A549 (cell line): ENCODE measurements around the gene MBTPS2. TPM values are rescaled to one million over a fixed set of nuclear protein-coding genes. Genes with fewer than 3 reads are reported as not detected.

ENCODE experiments used
- ATAC-seq, 2 experiments: fragments of 200-7000 bp in 1 of 2; fragments of >200 bp in 1 of 2; cut with Nextera tagmentation in 1 of 2; cut with Tn5 transposase in 1 of 2; 3 replicates each; pipeline versions ENCODE4 v1.8.0 to v1.9.1; 2018 to 2020; ENCODE audit warnings: mild to moderate bottlenecking in 1 of 2, moderate library complexity in 1 of 2
- CTCF ChIA-PET: fragments of 300-600 bp; sonication (Branson Sonifier 250); formaldehyde crosslinking; extraction: SDS; loops from one replicate; lab custom pipeline; 2021; ENCODE audit warnings: antibody characterized with exemption, inconsistent platforms; lab: Yijun Ruan, JAX
- POLR2A ChIA-PET: fragments of 350-600 bp; formaldehyde crosslinking; extraction: SDS; loops from one replicate; lab custom pipeline; 2021; ENCODE audit warnings: antibody characterized with exemption, inconsistent platforms; lab: Yijun Ruan, JAX
- DNase-seq, 2 experiments: peaks; one replicate each; pipeline versions ENCODE4 v3.0.0 to v3.0.0-alpha.2; 2011 to 2016; ENCODE audit warnings: low read depth in 1 of 2, low spot score in 1 of 2
- FAIRE-seq: peaks from 2 replicates; lab custom pipeline; 2011; peaks lifted over from hg19 to GRCh38; lab: Jason Lieb, UNC
- H3K27ac ChIP-seq, 2 experiments: fragments of >200 bp; sonication (Bioruptor Twin); formaldehyde crosslinking; 3 replicates each; pipeline ENCODE4 v1.5.1; 2016 to 2017
- H3K4me1 ChIP-seq: fragments of >200 bp; sonication (Bioruptor Twin); formaldehyde crosslinking; 3 replicates; pipeline ENCODE4 v1.6.1; 2016
- H3K4me2 ChIP-seq: fragments of >200 bp; sonication (Bioruptor Twin); formaldehyde crosslinking; 3 replicates; pipeline ENCODE4 v1.6.1; 2016
- H3K4me3 ChIP-seq: fragments of >200 bp; sonication (Bioruptor Twin); formaldehyde crosslinking; 3 replicates; pipeline ENCODE4 v1.5.1; 2016
- H3K9me3 ChIP-seq: fragments of >200 bp; sonication (Bioruptor Twin); formaldehyde crosslinking; 3 replicates; pipeline ENCODE4 v1.6.1; 2016
- BHLHE40 ChIP-seq: IDR thresholded peaks from 2 replicates; pipeline ENCODE4 v1.6.1; 2012; ENCODE audit warnings: low read depth, low read length, inconsistent platforms
- CBX8 ChIP-seq: fragments of 200-600 bp; sonication (generic); IDR thresholded peaks from 2 replicates; pipeline ENCODE4 v1.6.1; 2016
- ESRRA ChIP-seq: fragments of 150-350 bp; IDR thresholded peaks from 2 replicates; pipeline ENCODE4 v1.6.1; 2014; ENCODE audit warnings: mild to moderate bottlenecking, low read length, borderline replicate concordance
- FOSB ChIP-seq: fragments of 250-450 bp; sonication (Bioruptor Pico); IDR thresholded peaks from 2 replicates; pipeline ENCODE4 v1.5.0; 2020; ENCODE audit warnings: mild to moderate bottlenecking, moderate library complexity
- FOSL2 ChIP-seq, 2 experiments: fragments of 450-650 bp in 1 of 2; fragments of >200 bp in 1 of 2; sonication (Bioruptor Twin) in 1 of 2; formaldehyde crosslinking; IDR thresholded peaks; 2 replicates each; pipeline versions ENCODE4 v1.5.0 to v1.6.1; 2016 to 2020; ENCODE audit warnings: mild to moderate bottlenecking in 1 of 2, moderate library complexity in 1 of 2
- FOXS1 ChIP-seq: fragments of 250-450 bp; sonication (Bioruptor Pico); IDR thresholded peaks from 2 replicates; pipeline ENCODE4 v1.5.0; 2020; ENCODE audit warnings: mild to moderate bottlenecking, moderate library complexity
- HDAC2 ChIP-seq: fragments of 200-600 bp; sonication (generic); IDR thresholded peaks from 2 replicates; pipeline ENCODE4 v1.6.1; 2016
- HOXB13 ChIP-seq: fragments of 250-450 bp; sonication (Bioruptor Pico); IDR thresholded peaks from 2 replicates; pipeline ENCODE4 v1.5.0; 2020; ENCODE audit warnings: low read depth, mild to moderate bottlenecking, moderate library complexity
- HOXB5 ChIP-seq: fragments of 250-450 bp; sonication (Bioruptor Pico); IDR thresholded peaks from 2 replicates; pipeline ENCODE4 v1.5.0; 2020; ENCODE audit warnings: mild to moderate bottlenecking, moderate library complexity
- JUN ChIP-seq, 2 experiments: fragments of >200 bp; sonication (Bioruptor Twin); formaldehyde crosslinking; IDR thresholded peaks; 2 replicates in 1 of 2; 3 replicates in 1 of 2; pipeline ENCODE4 v1.6.1; 2016 to 2017
- JUNB ChIP-seq: fragments of >200 bp; sonication (Bioruptor Twin); formaldehyde crosslinking; IDR thresholded peaks from 2 replicates; pipeline ENCODE4 v1.6.1; 2016
- KDM1A ChIP-seq: fragments of 200-600 bp; sonication (generic); IDR thresholded peaks from 2 replicates; pipeline ENCODE4 v1.6.1; 2016; ENCODE audit warnings: low read depth, mild to moderate bottlenecking
- NFE2L2 ChIP-seq: fragments of 150-350 bp; conservative IDR thresholded peaks from 2 replicates; pipeline ENCODE4 v1.6.1; 2014; ENCODE audit warnings: low read length
- POLR2A ChIP-seq: IDR thresholded peaks from 2 replicates; pipeline ENCODE4 v1.6.1; 2012; ENCODE audit warnings: mild to moderate bottlenecking, low read length
- RAD21 ChIP-seq, 2 experiments: fragments of >200 bp in 1 of 2; sonication (Bioruptor Twin) in 1 of 2; formaldehyde crosslinking in 1 of 2; IDR thresholded peaks in 1 of 2; conservative IDR thresholded peaks in 1 of 2; 2 replicates in 1 of 2; 3 replicates in 1 of 2; pipeline ENCODE4 v1.6.1; 2012 to 2018; ENCODE audit warnings: inconsistent platforms in 1 of 2
- RARB ChIP-seq: fragments of 250-450 bp; sonication (Bioruptor Pico); IDR thresholded peaks from 2 replicates; pipeline ENCODE4 v1.8.0; 2021; ENCODE audit warnings: mild to moderate bottlenecking, moderate library complexity
- RCOR1 ChIP-seq: fragments of 150-350 bp; IDR thresholded peaks from 2 replicates; pipeline ENCODE4 v1.6.1; 2014; ENCODE audit warnings: antibody characterized with exemption, low read length, low read depth
- RFX5 ChIP-seq: fragments of 450-650 bp; IDR thresholded peaks from 2 replicates; pipeline ENCODE4 v1.7.1; 2014; ENCODE audit warnings: antibody characterized with exemption, mild to moderate bottlenecking, moderate library complexity
- SREBF2 ChIP-seq: fragments of 450-650 bp; IDR thresholded peaks from 2 replicates; pipeline ENCODE4 v1.6.1; 2014; ENCODE audit warnings: mild to moderate bottlenecking, moderate library complexity
- TP53 ChIP-seq: fragments of 250-450 bp; sonication (Bioruptor Pico); IDR thresholded peaks from 2 replicates; pipeline ENCODE4 v1.5.0; 2021; ENCODE audit warnings: mild to moderate bottlenecking, moderate library complexity
- ZC3H11A ChIP-seq: fragments of 450-650 bp; IDR thresholded peaks from 2 replicates; pipeline ENCODE4 v1.6.1; 2014; ENCODE audit warnings: antibody characterized with exemption, mild to moderate bottlenecking
- ZSCAN20 ChIP-seq: fragments of 250-450 bp; sonication (Bioruptor Pico); IDR thresholded peaks from 2 replicates; pipeline ENCODE4 v1.8.0; 2022; ENCODE audit warnings: mild to moderate bottlenecking, moderate library complexity
- WGBS: methylation state at CpG from one replicate; pipeline ENCODE4 v1.1.6; 2017; ENCODE audit errors: missing lambda C conversion rate; 5-methylcytosine and 5-hydroxymethylcytosine counted together
- polyA plus RNA-seq, 4 experiments: library from polyadenylated mRNA; depleted of rRNA in 3 of 4; stranded (reverse); fragments of >200 nt; fragmentation: RNase III in 1 of 4; extraction: RNeasy Plus Mini Kit Qiagen cat#74134 plus additional on column Dnase treatment in 1 of 4; gene quantifications; 2 replicates in 3 of 4; 3 replicates in 1 of 4; pipeline ENCODE4 v1.2.3, GENCODE V29; 2011 to 2017
- TF ChIP-seq, protein P1 (sequence below): fragments of >200 bp; sonication (Bioruptor Twin); formaldehyde crosslinking; IDR thresholded peaks from 2 replicates; pipeline ENCODE4 v1.6.1; 2016
- TF ChIP-seq, protein P2 (sequence below): fragments of 250-450 bp; sonication (Bioruptor Pico); IDR thresholded peaks from 2 replicates; pipeline ENCODE4 v1.5.0; 2021; ENCODE audit warnings: mild to moderate bottlenecking, moderate library complexity, borderline replicate concordance
- TF ChIP-seq, protein P3 (sequence below): fragments of >200 bp; sonication (Bioruptor Twin); formaldehyde crosslinking; IDR thresholded peaks from 3 replicates; pipeline ENCODE4 v1.6.1; 2016
- TF ChIP-seq, protein P4 (sequence below): fragments of >200 bp; sonication (Bioruptor Twin); formaldehyde crosslinking; IDR thresholded peaks from 3 replicates; pipeline ENCODE4 v1.5.1; 2016
- TF ChIP-seq, protein P5 (sequence below): fragments of 250-450 bp; sonication (Bioruptor Pico); IDR thresholded peaks from 2 replicates; pipeline ENCODE4 v1.5.0; 2020; ENCODE audit warnings: low read depth, mild to moderate bottlenecking, moderate library complexity
- TF ChIP-seq, protein P6 (sequence below): fragments of 200-600 bp; sonication (generic); IDR thresholded peaks from 2 replicates; pipeline ENCODE4 v1.6.1; 2016; ENCODE audit warnings: antibody characterized with exemption, mild to moderate bottlenecking, moderate library complexity

Gene MBTPS2
- polyA plus RNA-seq, 2 of the 4 experiments (the other 2 are of a cell fraction) = 24.7 to 65.6 TPM

DNA sequence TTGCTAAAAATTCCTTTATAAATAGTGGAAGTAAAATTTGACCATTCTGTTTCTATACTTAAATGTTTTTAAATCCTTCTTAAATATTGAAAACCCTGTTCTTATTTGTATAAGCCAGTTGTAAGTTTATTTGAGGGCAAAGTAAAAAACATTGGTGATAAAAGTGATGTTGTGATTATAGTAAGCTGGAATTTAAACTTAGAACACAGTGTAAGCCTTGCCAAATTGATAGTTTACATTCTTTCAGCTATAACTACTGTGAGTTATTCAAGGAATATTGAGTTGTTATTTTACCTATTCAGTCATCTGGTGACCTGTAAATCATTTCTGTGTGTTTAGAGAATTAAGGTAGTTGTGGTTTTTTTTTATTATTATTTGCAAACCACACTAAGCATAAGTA is 26.0 kb downstream of the MBTPS2 start:
- Histone ChIP-seq H3K4me1 (no peaks in the 10 kb centered on the region), H3K9me3 (no peaks in the 10 kb centered on the region), H3K27ac (no peak overlapping the region), H3K4me3 (no peak overlapping the region), H3K4me2 (no peak overlapping the region)
- ChIA-PET CTCF (no interaction called here), POLR2A (no interaction called here)
- TF ChIP-seq, protein P1, sequence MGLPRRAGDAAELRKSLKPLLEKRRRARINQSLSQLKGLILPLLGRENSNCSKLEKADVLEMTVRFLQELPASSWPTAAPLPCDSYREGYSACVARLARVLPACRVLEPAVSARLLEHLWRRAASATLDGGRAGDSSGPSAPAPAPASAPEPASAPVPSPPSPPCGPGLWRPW = no peak
- no peak for TF ChIP-seq RCOR1
- TF ChIP-seq RFX5 = no peak
- TF ChIP-seq FOSB = no peak
- TF ChIP-seq, protein P2, sequence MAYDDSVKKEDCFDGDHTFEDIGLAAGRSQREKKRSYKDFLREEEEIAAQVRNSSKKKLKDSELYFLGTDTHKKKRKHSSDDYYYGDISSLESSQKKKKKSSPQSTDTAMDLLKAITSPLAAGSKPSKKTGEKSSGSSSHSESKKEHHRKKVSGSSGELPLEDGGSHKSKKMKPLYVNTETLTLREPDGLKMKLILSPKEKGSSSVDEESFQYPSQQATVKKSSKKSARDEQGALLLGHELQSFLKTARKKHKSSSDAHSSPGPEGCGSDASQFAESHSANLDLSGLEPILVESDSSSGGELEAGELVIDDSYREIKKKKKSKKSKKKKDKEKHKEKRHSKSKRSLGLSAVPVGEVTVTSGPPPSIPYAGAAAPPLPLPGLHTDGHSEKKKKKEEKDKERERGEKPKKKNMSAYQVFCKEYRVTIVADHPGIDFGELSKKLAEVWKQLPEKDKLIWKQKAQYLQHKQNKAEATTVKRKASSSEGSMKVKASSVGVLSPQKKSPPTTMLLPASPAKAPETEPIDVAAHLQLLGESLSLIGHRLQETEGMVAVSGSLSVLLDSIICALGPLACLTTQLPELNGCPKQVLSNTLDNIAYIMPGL (CRISPR knock-in tag) = no peak
- TF ChIP-seq NFE2L2 = no peak
- no peak for TF ChIP-seq FOSL2 (IDR thresholded peaks at IDR 0.05)
- TF ChIP-seq FOSL2 (CRISPR knock-in tag; IDR thresholded peaks at IDR 0.05) = no peak
- TF ChIP-seq, protein P3, sequence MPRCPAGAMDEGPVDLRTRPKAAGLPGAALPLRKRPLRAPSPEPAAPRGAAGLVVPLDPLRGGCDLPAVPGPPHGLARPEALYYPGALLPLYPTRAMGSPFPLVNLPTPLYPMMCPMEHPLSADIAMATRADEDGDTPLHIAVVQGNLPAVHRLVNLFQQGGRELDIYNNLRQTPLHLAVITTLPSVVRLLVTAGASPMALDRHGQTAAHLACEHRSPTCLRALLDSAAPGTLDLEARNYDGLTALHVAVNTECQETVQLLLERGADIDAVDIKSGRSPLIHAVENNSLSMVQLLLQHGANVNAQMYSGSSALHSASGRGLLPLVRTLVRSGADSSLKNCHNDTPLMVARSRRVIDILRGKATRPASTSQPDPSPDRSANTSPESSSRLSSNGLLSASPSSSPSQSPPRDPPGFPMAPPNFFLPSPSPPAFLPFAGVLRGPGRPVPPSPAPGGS = no peak
- no peak for TF ChIP-seq JUNB
- TF ChIP-seq, protein P4, sequence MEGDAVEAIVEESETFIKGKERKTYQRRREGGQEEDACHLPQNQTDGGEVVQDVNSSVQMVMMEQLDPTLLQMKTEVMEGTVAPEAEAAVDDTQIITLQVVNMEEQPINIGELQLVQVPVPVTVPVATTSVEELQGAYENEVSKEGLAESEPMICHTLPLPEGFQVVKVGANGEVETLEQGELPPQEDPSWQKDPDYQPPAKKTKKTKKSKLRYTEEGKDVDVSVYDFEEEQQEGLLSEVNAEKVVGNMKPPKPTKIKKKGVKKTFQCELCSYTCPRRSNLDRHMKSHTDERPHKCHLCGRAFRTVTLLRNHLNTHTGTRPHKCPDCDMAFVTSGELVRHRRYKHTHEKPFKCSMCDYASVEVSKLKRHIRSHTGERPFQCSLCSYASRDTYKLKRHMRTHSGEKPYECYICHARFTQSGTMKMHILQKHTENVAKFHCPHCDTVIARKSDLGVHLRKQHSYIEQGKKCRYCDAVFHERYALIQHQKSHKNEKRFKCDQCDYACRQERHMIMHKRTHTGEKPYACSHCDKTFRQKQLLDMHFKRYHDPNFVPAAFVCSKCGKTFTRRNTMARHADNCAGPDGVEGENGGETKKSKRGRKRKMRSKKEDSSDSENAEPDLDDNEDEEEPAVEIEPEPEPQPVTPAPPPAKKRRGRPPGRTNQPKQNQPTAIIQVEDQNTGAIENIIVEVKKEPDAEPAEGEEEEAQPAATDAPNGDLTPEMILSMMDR = no peak
- TF ChIP-seq BHLHE40 = no peak
- TF ChIP-seq CBX8 = no peak
- no peak for TF ChIP-seq RAD21 (conservative IDR thresholded peaks at IDR 0.05 in 1 of 2, IDR thresholded peaks at IDR 0.05 in 1 of 2)
- TF ChIP-seq HDAC2 = no peak
- TF ChIP-seq JUN (IDR thresholded peaks at IDR 0.05) = no peak
- no peak for TF ChIP-seq SREBF2
- no peak for TF ChIP-seq ZSCAN20 (CRISPR knock-in tag)
- DNase-seq (no peak), ATAC-seq (no peak), FAIRE-seq (peak; percentile 13)

DNA sequence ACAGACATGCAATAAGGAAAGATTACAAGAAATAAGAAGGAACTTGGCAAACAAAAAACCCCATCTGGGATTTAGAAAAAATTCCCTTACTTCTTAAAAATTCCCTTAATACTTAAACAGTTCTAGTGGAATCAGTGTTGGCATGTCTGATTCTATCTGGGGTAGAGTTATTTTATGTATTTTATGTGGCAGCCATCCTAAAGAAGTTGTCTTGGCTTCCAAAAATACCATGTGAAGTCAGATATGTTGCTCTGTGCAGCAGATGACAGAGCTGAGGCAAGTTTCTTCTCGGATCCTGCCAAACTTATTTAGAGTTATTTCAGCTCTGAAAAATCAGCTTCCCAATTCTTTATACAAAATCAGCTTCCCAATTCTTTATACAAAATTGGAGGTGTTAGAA is 31.1 kb downstream of the MBTPS2 start:
- no peak overlapping the region for H3K27ac ChIP-seq
- ATAC-seq = no peak
- FAIRE-seq = no peak
- ChIA-PET POLR2A (no interaction called here), CTCF (interaction anchor here (0.7 kb wide), 1 partner anchor 10 kb away, joined by 3 read pairs; no protein-coding TSS in a partner anchor)
- WGBS = 100% methylated on average over 1 of the region's 1 CpG
- no peak overlapping the region for H3K4me3 ChIP-seq
- TF ChIP-seq HOXB5 (CRISPR knock-in tag) = no peak
- TF ChIP-seq ZC3H11A = no peak
- TF ChIP-seq KDM1A = no peak
- TF ChIP-seq, protein P3 = no peak
- TF ChIP-seq FOSB = no peak
- TF ChIP-seq, protein P5, sequence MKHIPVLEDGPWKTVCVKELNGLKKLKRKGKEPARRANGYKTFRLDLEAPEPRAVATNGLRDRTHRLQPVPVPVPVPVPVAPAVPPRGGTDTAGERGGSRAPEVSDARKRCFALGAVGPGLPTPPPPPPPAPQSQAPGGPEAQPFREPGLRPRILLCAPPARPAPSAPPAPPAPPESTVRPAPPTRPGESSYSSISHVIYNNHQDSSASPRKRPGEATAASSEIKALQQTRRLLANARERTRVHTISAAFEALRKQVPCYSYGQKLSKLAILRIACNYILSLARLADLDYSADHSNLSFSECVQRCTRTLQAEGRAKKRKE (CRISPR knock-in tag) = no peak
- no peak for TF ChIP-seq RARB (CRISPR knock-in tag)
- TF ChIP-seq, protein P6, sequence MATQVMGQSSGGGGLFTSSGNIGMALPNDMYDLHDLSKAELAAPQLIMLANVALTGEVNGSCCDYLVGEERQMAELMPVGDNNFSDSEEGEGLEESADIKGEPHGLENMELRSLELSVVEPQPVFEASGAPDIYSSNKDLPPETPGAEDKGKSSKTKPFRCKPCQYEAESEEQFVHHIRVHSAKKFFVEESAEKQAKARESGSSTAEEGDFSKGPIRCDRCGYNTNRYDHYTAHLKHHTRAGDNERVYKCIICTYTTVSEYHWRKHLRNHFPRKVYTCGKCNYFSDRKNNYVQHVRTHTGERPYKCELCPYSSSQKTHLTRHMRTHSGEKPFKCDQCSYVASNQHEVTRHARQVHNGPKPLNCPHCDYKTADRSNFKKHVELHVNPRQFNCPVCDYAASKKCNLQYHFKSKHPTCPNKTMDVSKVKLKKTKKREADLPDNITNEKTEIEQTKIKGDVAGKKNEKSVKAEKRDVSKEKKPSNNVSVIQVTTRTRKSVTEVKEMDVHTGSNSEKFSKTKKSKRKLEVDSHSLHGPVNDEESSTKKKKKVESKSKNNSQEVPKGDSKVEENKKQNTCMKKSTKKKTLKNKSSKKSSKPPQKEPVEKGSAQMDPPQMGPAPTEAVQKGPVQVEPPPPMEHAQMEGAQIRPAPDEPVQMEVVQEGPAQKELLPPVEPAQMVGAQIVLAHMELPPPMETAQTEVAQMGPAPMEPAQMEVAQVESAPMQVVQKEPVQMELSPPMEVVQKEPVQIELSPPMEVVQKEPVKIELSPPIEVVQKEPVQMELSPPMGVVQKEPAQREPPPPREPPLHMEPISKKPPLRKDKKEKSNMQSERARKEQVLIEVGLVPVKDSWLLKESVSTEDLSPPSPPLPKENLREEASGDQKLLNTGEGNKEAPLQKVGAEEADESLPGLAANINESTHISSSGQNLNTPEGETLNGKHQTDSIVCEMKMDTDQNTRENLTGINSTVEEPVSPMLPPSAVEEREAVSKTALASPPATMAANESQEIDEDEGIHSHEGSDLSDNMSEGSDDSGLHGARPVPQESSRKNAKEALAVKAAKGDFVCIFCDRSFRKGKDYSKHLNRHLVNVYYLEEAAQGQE = no peak
- TF ChIP-seq POLR2A = no peak
- TF ChIP-seq TP53 = no peak
- TF ChIP-seq HOXB13 (CRISPR knock-in tag) = no peak
- TF ChIP-seq FOXS1 (CRISPR knock-in tag) = no peak
- no peak for TF ChIP-seq ESRRA
- TF ChIP-seq RAD21 (conservative IDR thresholded peaks at IDR 0.05 in 1 of 2, IDR thresholded peaks at IDR 0.05 in 1 of 2) = no peak
- no peak for DNase-seq
- H3K4me1 ChIP-seq = no peaks in the 10 kb centered on the region
- H3K4me2 ChIP-seq = no peak overlapping the region
- no peaks in the 10 kb centered on the region for H3K9me3 ChIP-seq
